Measurements from ENCODE around the gene ALDOC.
A peak's percentile ranks its signal among the peaks of the same experiment; 100 is the strongest.
"Not testable (repeated sequence)": the region's sequence is repeated elsewhere in the genome, so short reads cannot be mapped to it uniquely, and the experiment has no call there.

The ALDOC gene

DNA sequence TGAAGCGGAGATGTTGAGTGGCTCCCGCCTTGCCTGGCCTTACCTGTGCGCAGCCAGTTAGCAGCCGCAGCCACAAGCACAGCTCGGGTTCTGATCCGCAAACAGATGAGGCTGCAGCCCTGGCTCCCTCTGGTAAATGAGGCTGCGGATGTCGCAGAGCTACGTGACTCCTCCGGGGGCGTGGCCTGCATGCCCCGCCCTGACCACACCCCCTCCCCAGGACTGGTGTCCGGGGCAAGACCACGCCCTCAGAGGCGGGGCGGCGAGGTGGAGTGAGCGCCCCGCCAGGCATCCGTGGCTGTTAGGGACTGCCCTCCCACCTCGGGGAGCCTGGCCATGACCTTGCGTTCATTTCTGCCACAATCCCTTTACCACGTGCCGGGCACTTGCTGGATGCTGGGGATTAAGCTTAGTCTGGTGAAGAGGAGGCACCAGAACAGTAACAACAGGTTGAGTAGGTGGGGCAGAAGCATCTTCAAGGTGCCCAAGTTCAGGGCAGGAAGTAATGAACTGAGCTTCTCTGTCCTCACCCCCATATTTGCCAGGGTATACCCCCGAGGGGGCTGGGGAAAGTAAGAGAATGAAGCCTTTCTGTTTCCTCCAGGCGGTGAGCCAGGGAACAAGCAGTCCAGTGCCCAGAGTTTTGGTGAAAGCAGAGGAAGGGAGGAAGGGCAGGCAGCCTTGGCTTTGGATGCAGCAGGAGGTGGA, at the start of gene ALDOC:
Gene ALDOC, minus strand, starts transcription at position 138 of the 708 bp plus-strand sequence. CDS start 1,363 bp downstream, outside the sequence.
- peak; percentile 98 for DNase-seq

DNA sequence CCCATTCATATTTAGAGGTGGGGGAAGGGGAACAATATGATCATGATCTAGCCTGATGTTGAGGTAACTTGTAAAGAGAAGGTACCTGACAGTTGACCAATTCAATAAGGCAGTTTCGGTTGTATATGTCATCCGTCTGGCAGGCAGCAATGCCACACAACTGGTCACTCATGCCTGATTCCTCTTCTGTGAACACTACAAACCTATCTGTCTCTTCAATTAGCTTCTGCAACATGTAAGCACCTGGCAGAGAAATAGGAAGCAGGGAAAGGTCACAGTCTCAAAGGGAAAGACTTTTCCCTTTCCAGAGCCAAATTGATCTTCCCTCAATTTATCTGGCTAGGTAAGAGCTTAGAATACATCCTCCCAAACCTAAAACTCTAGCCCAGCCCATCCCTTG, 47.5 kb upstream of the ALDOC start:
- no peak for DNase-seq

DNA sequence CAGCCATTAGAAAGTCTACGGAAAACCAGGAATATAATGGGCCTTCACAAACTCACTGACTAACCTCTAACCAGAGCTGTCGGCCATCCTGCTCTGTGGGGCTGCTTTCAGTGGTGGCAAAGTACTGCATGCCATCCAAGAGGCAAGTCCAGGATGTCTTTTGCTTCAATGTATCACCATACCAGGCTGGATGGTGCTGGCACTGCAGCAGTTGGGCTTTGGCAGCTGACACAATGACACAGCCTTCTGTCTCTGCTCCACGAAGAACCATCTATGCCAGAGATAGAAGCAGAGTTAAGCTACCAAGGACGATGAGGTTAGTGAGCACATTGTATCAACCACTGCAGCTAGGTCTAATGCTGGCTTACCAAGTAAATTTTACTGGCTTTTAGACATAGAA, 47.0 kb upstream of the ALDOC start:
- no peak for DNase-seq

DNA sequence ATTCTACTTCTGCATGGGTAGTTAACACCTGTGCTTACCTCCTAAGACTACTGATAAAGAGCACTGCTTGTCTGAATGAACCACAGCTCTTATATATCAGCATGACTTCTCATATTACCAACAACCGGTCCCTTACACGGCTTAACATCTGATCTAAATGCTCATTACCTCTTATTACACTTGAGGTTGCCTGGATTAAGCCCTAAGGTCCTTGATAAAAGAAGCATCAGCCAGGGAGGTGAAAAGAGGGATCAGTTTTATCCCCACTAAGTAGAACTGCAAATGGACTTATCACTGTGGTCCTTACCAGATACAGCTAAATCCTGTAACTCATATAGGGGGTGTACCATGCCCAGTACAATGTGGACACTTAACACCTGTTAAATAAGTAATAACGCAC, 45.5 kb upstream of the ALDOC start:
- no peak for DNase-seq

DNA sequence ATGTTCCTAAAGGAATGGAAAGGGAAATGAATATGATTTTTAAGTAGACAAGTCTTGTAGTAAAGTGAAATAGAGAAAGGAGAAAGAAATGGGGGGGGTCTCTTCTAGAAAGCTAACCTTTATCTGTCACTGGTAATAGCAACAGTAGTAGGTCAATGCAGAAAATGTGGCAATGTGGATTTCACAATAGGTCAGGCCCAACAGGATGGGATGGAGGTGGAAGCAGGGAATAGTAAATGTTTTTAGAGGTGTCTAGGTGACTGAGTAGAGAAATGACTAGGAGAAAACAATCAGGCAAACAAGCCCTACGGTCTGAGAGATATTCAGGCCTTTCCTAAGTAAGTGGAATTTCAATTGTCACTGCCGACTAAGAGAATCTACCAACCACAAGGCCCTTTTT, 43.3 kb upstream of the ALDOC start:
- DNase-seq: no peak

DNA sequence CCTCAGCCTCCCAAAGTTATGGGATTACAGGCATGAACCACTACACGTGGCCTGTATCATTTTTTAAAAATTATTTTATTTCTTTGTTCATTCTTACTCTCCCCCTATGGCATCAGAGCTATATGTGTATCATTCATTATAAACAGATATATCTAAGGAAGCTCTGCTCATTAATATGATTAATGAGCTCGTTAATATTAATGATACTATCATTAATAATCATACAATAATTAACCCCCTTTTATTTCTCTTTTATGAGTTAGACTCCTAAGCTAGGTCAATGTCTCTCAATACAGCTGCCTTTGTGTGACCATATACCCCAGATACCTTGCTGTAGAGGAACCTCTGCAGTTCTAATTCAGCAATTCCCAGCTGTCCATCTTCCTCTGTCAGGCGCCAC, 41.8 kb upstream of the ALDOC start:
- no peak for DNase-seq

DNA sequence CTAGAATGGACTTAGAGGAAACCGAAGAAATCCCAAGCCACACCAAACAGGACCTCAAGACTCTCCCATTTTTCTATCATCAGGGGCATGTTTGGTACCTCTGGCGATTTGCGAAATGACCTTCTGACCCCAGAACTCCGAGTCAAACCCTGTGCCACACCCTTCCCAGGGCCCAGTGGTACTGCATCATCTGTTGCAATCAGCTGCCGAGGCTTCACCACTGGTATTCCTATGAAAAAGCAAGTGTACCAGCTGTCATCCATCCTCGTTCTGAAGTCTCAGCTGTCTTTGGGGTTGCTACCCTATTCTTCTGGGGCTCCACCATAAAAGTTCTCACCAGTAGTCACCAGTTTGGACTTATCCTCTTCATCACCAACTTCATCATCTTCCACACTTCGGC, 39.6 kb upstream of the ALDOC start:
- no peak for DNase-seq

DNA sequence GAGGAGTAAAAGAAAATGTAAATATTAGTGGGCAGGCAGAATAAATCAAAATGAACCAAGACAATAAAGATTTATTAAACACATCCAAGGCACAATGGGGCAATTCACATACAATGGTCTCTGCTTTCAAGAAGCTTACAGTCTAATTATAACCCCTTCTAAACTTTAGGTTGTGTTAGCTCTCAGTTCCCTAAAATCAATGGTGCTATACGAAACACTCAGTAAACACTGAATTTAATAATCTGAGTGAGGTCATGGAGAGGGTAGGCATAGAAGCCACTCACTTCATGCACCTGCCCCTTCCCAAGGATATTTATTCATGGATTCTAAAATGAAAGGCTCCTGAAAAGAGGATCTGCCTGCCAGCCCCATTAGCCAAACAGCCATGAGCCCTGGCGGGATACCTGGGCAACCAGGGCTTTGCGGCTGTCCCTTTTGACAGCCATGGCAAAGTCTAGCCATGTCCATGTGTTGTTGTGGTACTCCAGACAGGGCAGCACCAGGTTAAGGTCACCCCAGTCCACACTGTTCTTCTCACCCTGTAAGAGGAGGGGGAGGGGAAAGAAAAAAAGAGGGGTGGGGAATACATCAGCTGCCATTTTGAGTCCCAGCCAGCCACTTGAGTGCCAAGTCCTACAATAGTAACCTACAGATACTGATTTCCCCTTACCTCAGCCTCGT, 38.7 kb upstream of the ALDOC start:
- peak; percentile 43 for DNase-seq

DNA sequence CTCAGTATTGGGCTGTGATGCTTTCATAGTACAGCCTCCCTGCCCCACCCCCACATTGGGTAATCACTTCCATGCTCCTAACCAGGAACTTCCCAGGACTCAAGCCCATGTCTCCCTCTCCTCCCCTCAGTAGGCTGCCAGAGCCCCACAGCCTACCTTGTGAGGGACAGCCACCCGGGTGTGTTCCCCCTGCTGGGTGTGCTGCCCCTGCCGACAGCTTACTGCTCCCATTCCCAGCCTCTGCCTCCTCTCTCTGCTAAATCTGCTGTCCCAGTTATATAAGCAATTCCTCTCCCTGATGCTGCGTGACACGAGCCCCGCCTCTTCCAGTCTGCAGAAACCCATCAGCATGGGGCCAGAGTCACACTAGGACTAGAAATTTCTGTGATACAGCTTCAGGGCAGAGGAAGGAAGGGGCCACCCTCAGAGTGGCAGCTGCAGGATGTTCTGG, 37.3 kb upstream of the ALDOC start, which contains the start of gene RSKR:
Gene RSKR, minus strand, starts transcription at position 255 of the 451 bp plus-strand sequence. Its CDS starts 24 bp downstream, at position 231.
- DNase-seq: no peak

DNA sequence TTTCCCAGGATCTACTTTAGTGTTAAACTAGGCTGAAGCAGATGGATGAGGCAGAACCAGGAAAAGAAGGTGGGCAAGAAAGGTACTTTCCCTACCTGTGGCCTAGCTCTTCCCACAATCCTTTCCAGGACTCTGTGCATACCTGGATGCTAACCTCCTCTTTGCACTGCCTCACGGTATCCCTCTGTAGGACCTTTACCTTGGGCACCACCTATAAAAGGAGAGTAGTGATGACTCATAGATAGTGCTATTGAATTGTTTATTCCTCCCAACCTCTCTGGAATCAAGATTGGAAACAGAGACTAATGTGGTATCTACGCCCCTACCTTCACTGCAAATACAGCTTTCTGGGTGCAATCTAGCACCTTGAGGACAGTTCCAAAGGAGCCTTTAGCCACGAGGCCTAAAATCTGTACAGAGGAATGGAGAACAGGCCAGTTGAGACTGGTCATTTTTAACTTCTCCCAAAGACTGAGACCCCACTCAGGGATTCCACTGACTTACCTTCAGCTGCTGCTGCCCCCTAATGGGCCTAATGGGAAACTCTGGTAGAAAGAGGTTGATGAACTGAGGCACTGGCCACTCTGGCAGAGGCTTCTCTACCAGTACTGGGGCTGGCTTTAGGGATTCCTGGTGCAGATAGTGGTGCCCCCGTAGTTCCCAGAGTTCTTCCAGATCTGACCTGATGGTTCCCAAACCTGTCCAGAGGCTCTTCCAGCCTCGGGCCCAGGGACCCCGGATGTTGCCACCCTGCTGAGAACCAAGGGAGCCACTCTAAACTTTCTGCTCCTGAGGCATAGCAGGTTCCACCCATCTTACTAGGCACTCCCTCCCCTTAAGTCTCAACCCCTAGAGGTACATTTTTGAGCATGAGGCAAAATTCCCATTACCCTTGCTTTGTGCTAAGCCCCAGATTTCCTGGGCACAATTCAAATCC, 36.5 kb upstream of the ALDOC start:
- no peak for DNase-seq

DNA sequence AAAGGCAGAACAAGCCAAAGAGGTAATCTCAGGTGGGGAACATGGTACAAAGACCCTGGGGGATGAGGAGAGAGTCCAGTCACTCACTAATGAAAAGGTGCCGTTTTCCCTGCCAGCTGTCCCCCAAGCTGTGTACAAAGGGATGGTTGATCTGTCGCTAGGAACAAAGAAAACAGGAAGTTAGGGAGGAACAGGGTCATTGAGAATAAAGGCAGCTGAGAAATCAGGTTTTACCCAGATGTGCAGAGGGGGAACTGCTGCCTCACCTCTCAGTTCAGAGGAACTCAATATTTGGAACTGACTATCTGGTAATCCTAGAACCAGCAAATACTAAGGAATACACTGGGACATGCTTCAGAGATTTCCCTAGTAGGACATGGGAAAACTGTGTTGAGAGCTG, 35.8 kb upstream of the ALDOC start:
- no peak for DNase-seq

DNA sequence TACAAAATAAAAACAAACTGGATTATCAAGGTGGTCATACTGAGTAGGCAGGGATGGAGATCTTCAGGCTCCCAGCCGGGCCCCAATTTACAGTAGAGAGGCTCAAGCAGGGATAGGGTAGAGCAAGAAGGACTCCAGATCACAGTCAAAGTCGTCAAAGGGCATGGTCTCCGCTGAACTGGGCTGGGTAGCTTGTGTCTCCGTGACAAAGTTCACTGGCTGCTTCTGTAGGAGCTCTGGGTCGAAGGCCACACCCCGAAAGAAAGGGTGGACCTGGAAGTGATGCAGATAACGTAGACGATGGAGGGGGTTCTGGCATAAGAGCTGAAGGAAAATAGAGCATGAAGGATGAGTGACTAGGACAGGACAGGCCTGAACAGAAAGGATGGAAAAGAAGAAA, 33.7 kb upstream of the ALDOC start:
- DNase-seq: no peak

DNA sequence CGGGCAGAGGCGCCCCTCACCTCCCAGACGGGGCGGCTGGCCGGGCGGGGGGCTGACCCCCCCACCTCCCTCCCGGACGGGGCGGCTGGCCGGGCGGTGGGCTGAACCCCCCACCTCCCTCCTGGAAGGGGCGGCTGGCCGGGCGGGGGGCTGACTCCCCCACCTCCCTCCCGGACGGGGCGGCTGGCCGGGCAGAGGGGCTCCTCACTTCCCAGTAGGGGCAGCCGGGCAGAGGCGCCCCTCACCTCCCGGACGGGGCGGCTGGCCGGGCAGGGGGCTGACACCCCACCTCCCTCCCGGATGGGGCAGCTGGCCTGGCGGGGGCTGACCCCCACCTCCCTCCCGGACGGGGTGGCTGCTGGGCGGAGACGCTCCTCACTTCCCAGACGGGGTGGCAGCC, 27.3 kb upstream of the ALDOC start:
- not testable (repeated sequence) for DNase-seq

DNA sequence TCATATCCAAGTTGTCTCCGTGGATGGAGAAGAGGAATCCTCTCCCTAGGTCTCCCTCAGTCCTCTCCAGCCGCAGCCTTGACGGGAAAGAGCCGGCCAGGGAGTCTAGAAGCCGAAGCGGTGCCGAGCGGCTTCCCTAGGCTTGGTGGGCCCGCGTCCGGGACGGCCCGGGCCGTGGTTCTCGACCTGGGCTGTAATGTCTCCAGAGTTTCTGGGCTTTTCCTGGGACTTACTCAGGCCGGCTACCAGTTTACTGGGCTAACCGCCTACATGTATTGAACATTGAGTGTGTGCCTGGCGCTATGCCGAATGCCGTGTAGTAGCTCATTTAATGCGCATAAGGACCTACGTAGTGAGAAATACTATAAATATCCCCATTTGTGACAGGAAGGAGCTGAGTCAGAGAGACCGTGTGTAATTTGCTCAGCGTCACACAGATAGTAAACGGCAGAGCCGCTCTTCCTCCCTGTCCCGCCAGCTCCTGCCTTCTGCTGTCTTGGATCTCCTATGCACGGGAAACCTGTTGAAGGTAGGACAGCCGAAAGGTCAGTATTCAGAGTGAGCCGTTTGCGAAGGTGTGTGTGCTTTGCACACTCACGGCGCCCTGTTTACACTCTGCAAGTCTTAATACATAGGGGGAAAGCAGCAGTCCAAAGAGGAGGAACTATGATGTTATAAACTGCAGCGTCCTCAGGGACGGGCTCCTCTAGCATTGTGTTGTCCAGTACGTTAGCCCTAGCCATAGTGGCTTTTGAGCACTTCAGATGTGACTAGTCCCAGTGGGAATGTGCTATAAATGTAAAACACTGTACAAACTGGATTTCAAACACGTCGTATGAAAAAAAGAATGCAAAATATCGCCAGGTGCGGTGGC, 22.9 kb upstream of the ALDOC start:
- DNase-seq: peak; percentile 76

DNA sequence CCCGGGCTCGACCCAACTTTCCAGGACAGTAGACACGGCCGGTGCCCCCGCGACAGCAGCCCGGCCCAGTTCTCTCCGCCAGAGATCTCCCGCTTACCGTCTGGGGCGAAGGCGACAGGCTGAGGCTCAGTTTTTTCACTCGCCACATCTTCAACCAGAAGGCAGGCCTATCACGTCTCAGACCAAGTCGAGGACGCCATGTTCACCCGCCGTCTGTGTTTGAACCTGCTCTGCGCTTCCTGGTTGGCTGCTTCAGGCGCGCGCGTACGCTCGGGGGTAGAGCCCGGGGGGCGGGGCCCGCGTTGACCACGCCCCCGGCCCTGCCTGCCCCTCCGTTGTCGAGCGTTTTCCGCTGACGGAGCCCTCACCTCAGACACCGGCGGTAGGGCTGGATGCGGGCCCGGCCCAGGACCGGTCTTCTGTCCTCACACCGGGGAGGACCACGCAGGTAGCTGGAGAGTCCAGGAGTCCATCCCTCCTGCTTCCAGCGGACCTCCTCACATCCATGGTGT, 22.2 kb upstream of the ALDOC start, which contains the start of gene SPAG5:
Gene SPAG5, minus strand, starts transcription at position 227 of the 512 bp plus-strand sequence. Its CDS starts 79 bp downstream, at position 148.
- DNase-seq: peak; percentile 97

DNA sequence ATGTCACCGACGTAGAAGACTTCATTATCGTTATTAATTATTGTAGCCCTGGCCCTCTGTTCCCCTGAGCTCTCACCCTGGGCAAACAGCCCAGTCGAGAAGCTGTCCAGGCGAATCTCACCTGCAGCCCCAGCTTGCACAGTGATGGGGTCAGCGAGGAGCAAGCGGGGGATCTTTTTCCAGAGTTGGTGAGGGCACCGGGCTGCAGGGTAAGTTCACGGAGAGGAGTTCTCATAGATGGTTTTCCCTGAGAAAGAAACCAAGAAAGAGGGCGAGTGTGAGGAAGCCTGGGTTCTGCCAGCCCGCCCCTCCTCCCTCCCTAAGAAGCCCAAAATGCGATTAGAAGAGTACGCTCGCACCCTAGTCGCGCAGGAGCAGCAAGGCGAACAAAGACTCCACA, 21.7 kb upstream of the ALDOC start:
- DNase-seq: no peak

DNA sequence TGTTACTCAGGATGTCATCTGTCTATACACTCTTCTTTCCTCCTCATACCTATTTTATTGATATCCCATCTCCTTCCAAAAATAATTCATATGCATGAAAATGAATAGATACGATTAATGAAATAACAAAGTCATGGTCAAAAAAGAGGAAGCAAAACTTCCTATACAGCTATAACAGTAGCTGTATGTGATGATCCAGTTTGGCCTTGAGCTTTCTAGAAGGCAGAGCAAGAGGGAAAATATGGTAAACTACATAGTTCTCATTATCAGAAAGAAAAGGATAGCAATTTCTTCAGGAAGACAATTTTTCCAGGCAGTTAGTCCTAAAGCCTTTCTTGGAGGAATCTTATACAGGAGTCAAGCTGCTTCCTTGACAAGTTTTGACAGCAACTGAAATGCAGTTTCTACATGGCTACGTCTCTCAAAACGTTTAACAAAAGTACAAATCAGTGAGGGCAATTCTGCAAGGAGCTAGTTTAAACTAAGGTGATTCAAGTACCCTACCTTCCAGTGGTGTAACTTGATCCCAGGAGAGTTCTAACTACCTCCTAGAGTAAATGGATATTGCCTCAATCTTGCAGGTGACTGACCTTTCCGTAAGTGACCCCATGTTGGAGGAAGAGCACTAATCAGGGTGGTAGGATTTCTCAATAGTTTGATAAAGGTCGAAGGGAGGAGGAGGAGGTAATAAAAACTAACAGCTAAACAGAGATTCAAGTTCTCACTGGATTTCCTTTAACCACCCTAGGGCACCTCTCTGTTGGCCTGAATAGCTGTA, 21.1 kb upstream of the ALDOC start:
- DNase-seq: no peak

DNA sequence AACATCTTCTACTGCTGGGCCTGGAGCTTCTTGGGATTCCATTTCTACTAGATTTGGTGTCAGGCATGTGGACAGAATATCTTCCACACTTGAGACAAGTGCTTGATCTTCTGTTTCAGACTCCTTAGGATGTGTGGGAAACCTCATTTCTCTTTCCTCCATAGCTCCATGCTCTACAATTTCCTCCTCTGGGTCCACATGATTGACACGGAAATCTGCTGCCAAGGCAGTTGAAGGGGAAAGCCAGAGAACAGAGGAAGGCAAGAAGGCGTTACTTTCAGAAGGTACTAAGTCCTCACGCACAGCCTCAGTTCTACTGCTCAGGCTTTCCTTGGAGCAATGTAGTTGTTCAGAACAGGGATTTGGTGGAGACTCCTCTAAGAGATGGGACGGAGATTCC, 15.6 kb upstream of the ALDOC start:
- DNase-seq: no peak

DNA sequence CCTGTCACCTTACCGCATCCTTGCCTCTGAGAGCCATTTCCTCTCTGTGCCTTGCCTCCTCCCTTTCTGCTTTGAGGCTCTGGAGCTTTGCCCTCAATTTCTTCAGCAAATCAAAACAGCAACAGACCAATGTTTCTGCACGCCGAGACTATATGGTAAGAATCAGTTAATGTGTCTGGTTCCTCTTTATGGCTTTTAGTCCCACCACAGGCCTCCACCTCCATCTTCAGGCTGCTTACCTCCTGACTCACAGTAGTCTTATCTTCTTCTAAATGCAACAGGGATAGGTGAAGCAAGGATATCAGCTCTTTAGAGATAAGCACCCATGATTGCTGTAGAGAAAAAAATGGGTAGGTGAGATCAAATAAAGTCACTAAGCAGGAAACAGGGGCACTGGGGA, 9.2 kb upstream of the ALDOC start:
- DNase-seq: no peak

DNA sequence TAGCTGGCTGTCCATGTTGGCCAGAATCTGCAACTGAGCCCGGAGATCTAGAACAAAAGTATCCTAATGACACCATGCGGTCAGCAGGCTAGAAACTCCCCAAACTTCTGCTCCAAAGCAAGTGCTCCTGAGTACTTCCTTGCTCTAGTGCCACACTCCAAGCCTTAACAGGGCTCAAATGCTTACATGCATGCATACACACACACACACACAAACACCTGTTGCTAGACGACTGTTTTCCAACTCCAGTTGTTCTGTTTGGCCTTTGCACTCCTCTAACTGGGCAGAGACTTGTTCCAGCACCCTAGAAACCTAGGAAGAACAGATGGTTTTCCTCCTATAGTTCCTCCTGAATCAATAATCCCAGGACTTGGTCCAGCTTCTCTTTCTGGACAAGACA, 7.7 kb upstream of the ALDOC start:
- no peak for DNase-seq

DNA sequence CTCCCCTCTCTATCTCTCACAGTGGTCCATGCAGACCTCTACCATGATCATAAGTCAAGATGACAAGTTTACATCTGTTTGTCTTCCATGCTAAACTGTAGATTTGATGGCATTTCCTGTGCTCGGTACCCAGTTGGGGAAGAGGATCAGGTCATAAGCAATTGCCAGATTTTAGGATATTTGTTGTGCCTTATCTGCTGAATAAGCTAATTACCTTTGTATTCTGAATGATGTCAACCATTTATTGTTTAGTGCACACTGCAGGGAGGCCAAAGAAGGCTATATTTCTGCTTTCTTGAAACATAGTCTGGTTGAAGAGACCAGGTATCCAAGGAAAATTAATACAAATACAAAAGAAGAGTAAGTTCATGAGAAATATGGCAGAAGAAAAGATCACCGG, 5.8 kb upstream of the ALDOC start:
- no peak for DNase-seq

Measured in NCI-H774 (cell line).